Measurements from ENCODE around the gene FARP1.

FARP1 gene

DNA sequence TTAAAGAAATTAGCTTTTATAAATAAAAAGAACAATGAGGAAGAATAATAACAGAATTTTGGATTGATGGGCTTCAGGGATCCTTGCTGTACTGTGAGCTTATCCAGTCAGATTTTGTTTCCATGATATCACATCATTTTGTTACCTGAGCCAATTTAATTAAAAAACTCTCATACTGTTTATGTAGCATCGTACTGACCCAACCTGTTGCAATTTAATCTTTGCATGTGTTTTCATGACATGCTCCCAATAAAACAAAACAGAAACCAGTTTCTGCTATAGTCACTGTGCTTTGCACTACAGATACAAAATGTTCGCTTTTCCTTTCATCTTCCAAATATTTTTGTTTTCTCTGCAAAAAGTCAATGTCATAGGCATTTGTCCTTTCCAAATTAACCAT, 143.9 kb downstream of the FARP1 start:
- no peak for TF ChIP-seq CEBPB (IDR thresholded peaks at IDR 0.05)
- TF ChIP-seq YY1 (IDR thresholded peaks at IDR 0.05; ENCODE audit: low read depth) = no peak
- no peak for TF ChIP-seq CREB1 (IDR thresholded peaks at IDR 0.05; ENCODE audit: low read depth)
- no peak for TF ChIP-seq MAX (IDR thresholded peaks at IDR 0.05)
- TF ChIP-seq TCF12 (IDR thresholded peaks at IDR 0.05; ENCODE audit: low read depth) = no peak
- TF ChIP-seq ZBTB7A (IDR thresholded peaks at IDR 0.05; ENCODE audit: low read depth) = no peak
- no peak for TF ChIP-seq EP300 (IDR thresholded peaks at IDR 0.05; ENCODE audit: borderline replicate concordance)
- no peak for TF ChIP-seq RAD21 (IDR thresholded peaks at IDR 0.05; ENCODE audit: low read depth)
- TF ChIP-seq, protein P1, sequence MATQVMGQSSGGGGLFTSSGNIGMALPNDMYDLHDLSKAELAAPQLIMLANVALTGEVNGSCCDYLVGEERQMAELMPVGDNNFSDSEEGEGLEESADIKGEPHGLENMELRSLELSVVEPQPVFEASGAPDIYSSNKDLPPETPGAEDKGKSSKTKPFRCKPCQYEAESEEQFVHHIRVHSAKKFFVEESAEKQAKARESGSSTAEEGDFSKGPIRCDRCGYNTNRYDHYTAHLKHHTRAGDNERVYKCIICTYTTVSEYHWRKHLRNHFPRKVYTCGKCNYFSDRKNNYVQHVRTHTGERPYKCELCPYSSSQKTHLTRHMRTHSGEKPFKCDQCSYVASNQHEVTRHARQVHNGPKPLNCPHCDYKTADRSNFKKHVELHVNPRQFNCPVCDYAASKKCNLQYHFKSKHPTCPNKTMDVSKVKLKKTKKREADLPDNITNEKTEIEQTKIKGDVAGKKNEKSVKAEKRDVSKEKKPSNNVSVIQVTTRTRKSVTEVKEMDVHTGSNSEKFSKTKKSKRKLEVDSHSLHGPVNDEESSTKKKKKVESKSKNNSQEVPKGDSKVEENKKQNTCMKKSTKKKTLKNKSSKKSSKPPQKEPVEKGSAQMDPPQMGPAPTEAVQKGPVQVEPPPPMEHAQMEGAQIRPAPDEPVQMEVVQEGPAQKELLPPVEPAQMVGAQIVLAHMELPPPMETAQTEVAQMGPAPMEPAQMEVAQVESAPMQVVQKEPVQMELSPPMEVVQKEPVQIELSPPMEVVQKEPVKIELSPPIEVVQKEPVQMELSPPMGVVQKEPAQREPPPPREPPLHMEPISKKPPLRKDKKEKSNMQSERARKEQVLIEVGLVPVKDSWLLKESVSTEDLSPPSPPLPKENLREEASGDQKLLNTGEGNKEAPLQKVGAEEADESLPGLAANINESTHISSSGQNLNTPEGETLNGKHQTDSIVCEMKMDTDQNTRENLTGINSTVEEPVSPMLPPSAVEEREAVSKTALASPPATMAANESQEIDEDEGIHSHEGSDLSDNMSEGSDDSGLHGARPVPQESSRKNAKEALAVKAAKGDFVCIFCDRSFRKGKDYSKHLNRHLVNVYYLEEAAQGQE (IDR thresholded peaks at IDR 0.05; ENCODE audit: low read depth) = no peak
- no peak for TF ChIP-seq TEAD4 (IDR thresholded peaks at IDR 0.05)

DNA sequence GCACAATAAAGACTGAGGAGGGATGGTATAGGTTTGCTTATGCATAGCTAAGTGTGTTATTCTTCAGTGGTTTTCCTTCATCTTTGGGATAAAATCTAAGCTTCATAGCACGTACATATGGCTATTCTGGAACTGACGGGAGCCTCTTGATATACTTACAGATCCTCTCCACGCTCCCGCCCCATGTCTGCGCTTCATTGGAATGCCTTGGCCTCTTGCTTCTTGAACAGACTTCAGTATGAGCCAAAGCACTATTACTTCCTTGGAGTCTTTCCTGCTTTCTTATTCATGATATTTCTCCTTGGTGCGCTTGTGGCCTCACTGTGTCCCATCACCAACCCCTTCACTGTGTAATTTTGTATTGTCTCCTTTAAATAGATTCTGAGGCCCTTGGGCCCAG, 145.3 kb downstream of the FARP1 start:
- TF ChIP-seq CREB1 (IDR thresholded peaks at IDR 0.05; ENCODE audit: low read depth) (no peak), CEBPB (IDR thresholded peaks at IDR 0.05) (no peak), TEAD4 (IDR thresholded peaks at IDR 0.05) (no peak), FOXM1 (IDR thresholded peaks at IDR 0.05; ENCODE audit: borderline replicate concordance, low read depth) (no peak), EGR1 (IDR thresholded peaks at IDR 0.05) (no peak), NFIC (IDR thresholded peaks at IDR 0.05) (no peak)
- TF ChIP-seq, protein P1 (IDR thresholded peaks at IDR 0.05; ENCODE audit: low read depth) = no peak

DNA sequence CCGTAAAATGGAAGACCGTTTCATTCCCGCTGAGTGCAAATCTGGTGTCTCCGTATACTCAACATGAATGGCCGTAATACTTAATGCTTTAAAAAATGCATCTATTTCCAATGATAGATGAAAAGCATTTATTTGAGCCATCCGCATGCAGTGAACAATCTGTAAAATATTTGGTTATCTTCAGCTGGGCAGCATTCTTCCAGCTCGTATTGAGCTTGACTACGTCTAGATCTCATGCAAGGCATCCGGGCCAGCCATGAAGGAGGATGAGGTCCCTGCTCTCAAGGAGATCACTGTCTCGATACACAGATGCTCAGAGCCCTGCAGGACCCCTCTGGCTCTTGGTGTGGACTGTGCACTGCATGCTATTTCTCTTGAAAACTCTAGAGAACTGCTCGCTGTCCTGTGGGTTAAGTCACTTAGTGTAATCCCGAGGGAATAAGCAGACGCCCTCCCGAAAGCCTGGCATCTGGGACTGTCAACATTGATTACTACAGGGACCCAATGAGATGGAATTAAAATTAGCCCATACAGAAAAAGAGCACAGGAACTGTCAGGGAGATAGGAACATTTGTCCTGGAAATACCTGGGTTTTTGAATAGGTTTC, 146.5 kb downstream of the FARP1 start:
- TF ChIP-seq TEAD4 (IDR thresholded peaks at IDR 0.05) = no peak
- no peak for TF ChIP-seq CREB1 (IDR thresholded peaks at IDR 0.05; ENCODE audit: low read depth)

DNA sequence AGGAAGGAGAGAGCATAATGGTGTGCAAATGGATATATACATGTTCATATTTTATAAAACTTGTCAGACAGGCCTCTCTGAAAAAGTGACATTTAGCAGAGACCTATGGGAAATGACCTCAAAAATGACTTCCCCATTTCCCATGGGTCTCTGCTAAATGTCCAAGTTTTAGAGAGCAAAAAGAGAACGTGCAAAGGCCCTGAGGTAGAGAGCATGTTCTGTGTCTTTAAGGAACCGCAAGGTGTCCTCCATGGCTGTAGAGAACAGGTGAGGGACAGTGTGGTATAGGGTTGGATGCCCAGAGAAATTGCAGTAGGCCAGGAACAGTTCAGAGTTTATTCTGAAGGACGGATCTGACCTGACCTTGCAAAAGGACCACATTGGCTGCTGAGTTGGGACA, 147.4 kb downstream of the FARP1 start:
- TF ChIP-seq FOXM1 (IDR thresholded peaks at IDR 0.05; ENCODE audit: borderline replicate concordance, low read depth) (no peak), NFIC (IDR thresholded peaks at IDR 0.05) (no peak), EGR1 (IDR thresholded peaks at IDR 0.05) (no peak), TCF12 (IDR thresholded peaks at IDR 0.05; ENCODE audit: low read depth) (no peak), USF1 (IDR thresholded peaks at IDR 0.05) (no peak)
- TF ChIP-seq, protein P1 (IDR thresholded peaks at IDR 0.05; ENCODE audit: low read depth) = no peak

DNA sequence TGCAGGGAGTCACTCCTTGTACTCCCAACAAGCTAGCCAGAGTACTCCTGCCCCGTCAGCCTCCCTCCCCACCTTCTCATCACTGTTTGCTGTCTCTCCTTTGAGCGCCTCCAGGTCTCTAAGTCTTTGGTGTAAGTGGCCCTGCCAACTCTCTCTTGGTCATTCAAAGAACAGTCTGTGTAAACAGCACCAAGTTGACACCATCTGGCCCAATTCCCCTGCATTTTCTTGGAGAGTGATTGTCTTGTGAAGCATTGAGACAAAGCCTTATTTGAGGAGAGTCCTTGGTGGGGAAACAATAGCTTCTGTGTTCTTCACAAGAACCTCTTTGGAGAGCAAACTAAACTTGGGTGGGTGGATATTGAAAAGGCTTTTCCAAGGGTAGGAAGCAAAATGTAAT, 148.8 kb downstream of the FARP1 start:
- TF ChIP-seq CEBPB (IDR thresholded peaks at IDR 0.05) = no peak
- TF ChIP-seq MAX (IDR thresholded peaks at IDR 0.05) = no peak
- no peak for TF ChIP-seq NFIC (IDR thresholded peaks at IDR 0.05)
- no peak for TF ChIP-seq EP300 (IDR thresholded peaks at IDR 0.05; ENCODE audit: borderline replicate concordance)
- no peak for TF ChIP-seq EGR1 (IDR thresholded peaks at IDR 0.05)
- TF ChIP-seq TEAD4 (IDR thresholded peaks at IDR 0.05) = no peak
- TF ChIP-seq CREB1 (IDR thresholded peaks at IDR 0.05; ENCODE audit: low read depth) = no peak
- TF ChIP-seq TCF12 (IDR thresholded peaks at IDR 0.05; ENCODE audit: low read depth) = no peak
- no peak for TF ChIP-seq TAF1 (IDR thresholded peaks at IDR 0.05; ENCODE audit: low read depth)
- no peak for TF ChIP-seq FOXM1 (IDR thresholded peaks at IDR 0.05; ENCODE audit: borderline replicate concordance, low read depth)
- TF ChIP-seq, protein P1 (IDR thresholded peaks at IDR 0.05; ENCODE audit: low read depth) = no peak
- TF ChIP-seq USF1 (IDR thresholded peaks at IDR 0.05) = no peak
- no peak for TF ChIP-seq ZBTB7A (IDR thresholded peaks at IDR 0.05; ENCODE audit: low read depth)
- no peak for TF ChIP-seq RAD21 (IDR thresholded peaks at IDR 0.05; ENCODE audit: low read depth)
- no peak for TF ChIP-seq YY1 (IDR thresholded peaks at IDR 0.05; ENCODE audit: low read depth)
